Upper lobe of right lung (tissue), 1 donor: Measurements from ENCODE around the gene FGFR1OP2. TPM values are rescaled to one million over a fixed set of nuclear protein-coding genes. Genes with fewer than 3 reads are reported as not detected.
A peak's percentile ranks its signal among the peaks of the same experiment; 100 is the strongest.

Experiments used
- ATAC-seq: fragments of 200-7000 bp; cut with Tn5 transposase; one replicate; pipeline ENCODE4 v1.9.1; 2020; ENCODE audit warnings: mild to moderate bottlenecking, moderate library complexity
- DNase-seq: peaks from one replicate; pipeline ENCODE4 v3.0.0-alpha.2; 2020
- H3K27ac ChIP-seq: fragments of 200-600 bp; one replicate; pipeline ENCODE4 v1.8.0; 2022
- H3K27me3 ChIP-seq: fragments of 200-600 bp; one replicate; pipeline ENCODE4 v1.8.0; 2022; ENCODE audit warnings: mild to moderate bottlenecking
- H3K36me3 ChIP-seq: fragments of 200-600 bp; one replicate; pipeline ENCODE4 v1.8.0; 2022
- H3K4me1 ChIP-seq: fragments of 200-600 bp; one replicate; pipeline ENCODE4 v1.8.0; 2022
- H3K4me3 ChIP-seq: fragments of 200-600 bp; one replicate; pipeline ENCODE4 v1.8.0; 2022; ENCODE audit warnings: mild to moderate bottlenecking
- H3K9me3 ChIP-seq: fragments of 200-600 bp; one replicate; pipeline ENCODE4 v1.8.0; 2022
- intact Hi-C: fragments of 100-400 bp; cut with DNase I; formaldehyde crosslinking; loops from one replicate; pipeline ENCODE4 v1.11.0; 2022
- total RNA-seq: library from RNA; stranded (reverse); fragmentation: NEBNext Ultra II Directional; extraction: Animal tissue kit (Norgen Biotek cat#: 25700); gene quantifications from one replicate; pipeline ENCODE4 v1.2.1, GENCODE V29; 2021
- TF ChIP-seq, protein P1 (sequence below): fragments of 200-600 bp; IDR thresholded peaks from one replicate; pipeline ENCODE4 v1.8.0; 2022; ENCODE audit warnings: antibody characterized with exemption
- donor health status: DM: no; HTN: yes; CAD: no; lungs with severe emphysema.

Gene FGFR1OP2
- total RNA-seq, 1 donor from 2014 or later, result 64.1 TPM

DNA sequence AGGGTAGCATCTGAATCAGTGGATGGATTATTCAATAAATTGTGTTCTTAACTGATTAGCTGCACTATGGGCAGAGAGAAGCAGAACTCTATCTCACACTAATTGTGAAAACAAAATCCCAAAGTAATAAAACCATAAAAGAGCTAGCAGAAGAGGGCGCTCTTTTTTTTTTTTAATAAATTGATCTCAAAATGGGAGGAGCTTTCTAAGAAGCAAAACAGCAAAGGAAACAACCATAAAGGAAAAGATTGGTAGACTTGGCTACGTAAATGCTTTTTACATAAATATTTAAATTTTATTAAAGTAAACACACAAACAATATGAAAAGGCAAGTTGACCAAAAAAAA, 77.4 kb downstream of the FGFR1OP2 start:
- peak overlapping the region; percentile 97 for H3K27ac ChIP-seq
- H3K4me3 ChIP-seq, result no peak overlapping the region
- no peaks in the 10 kb centered on the region for H3K36me3 ChIP-seq
- H3K4me1 ChIP-seq, result peaks cover 24% of the 10 kb centered on the region
- no peaks in the 10 kb centered on the region for H3K27me3 ChIP-seq
- H3K9me3 ChIP-seq, result no peaks in the 10 kb centered on the region
- intact Hi-C loops, result no loop called here
- DNase-seq, result no peak
- TF ChIP-seq, protein P1, sequence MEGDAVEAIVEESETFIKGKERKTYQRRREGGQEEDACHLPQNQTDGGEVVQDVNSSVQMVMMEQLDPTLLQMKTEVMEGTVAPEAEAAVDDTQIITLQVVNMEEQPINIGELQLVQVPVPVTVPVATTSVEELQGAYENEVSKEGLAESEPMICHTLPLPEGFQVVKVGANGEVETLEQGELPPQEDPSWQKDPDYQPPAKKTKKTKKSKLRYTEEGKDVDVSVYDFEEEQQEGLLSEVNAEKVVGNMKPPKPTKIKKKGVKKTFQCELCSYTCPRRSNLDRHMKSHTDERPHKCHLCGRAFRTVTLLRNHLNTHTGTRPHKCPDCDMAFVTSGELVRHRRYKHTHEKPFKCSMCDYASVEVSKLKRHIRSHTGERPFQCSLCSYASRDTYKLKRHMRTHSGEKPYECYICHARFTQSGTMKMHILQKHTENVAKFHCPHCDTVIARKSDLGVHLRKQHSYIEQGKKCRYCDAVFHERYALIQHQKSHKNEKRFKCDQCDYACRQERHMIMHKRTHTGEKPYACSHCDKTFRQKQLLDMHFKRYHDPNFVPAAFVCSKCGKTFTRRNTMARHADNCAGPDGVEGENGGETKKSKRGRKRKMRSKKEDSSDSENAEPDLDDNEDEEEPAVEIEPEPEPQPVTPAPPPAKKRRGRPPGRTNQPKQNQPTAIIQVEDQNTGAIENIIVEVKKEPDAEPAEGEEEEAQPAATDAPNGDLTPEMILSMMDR, result peak; percentile 56
- no peak for ATAC-seq

Other genes with a start within 250 kb of the FGFR1OP2 start
- 50.8 TPM for gene ITPR2, start 105.3 kb upstream of the FGFR1OP2 start, total RNA-seq
- gene INTS13, start 489 bp upstream of the FGFR1OP2 start, total RNA-seq, result 20.8 TPM
- 68.9 TPM for gene TM7SF3, start 75.9 kb downstream of the FGFR1OP2 start, total RNA-seq
- gene MED21, start 84.1 kb downstream of the FGFR1OP2 start, total RNA-seq, result 65.9 TPM
- not detected for gene C12orf71, start 144.1 kb downstream of the FGFR1OP2 start, total RNA-seq